HG03045 (cell line): Measurements from ENCODE around the gene SCP2.

Experiments
- ATAC-seq: cut with Tn5 transposase; IDR thresholded peaks from one replicate; pipeline ENCODE4 v1.9.1; 2021; ENCODE audit warnings: mild to moderate bottlenecking, moderate library complexity; ENCODE audit not compliant: unreplicated experiment

Gene SCP2

GRCh38 chr1:52927212-52928014 is at the start of gene SCP2:
TSS of gene SCP2 (plus strand) at chr1:52927276. CDS start at chr1:52927397, 121 bp downstream.
- peak; percentile 74 for ATAC-seq

GRCh38 chr1:52877554-52877953 is 49.5 kb upstream of the SCP2 start:
- no peak for ATAC-seq

- ATAC-seq, result no peak
Observed at GRCh38 chr1:52880206-52880605, 46.9 kb upstream of the SCP2 start.

- ATAC-seq, result no peak
Observed at GRCh38 chr1:52887483-52887882, 39.6 kb upstream of the SCP2 start.

GRCh38 chr1:52892424-52893215 is 34.5 kb upstream of the SCP2 start:
- ATAC-seq, result no peak

- no peak for ATAC-seq
Observed at GRCh38 chr1:52899445-52899894, 27.6 kb upstream of the SCP2 start.

- no peak for ATAC-seq
Observed at GRCh38 chr1:52900402-52900801, 26.7 kb upstream of the SCP2 start.

GRCh38 chr1:52901384-52901783 is 25.7 kb upstream of the SCP2 start:
- no peak for ATAC-seq

GRCh38 chr1:52904208-52904926 is 22.7 kb upstream of the SCP2 start:
- no peak for ATAC-seq

- no peak for ATAC-seq
Observed at GRCh38 chr1:52904927-52905698, 22.0 kb upstream of the SCP2 start.

GRCh38 chr1:52906135-52906603 is 20.9 kb upstream of the SCP2 start:
- no peak for ATAC-seq

GRCh38 chr1:52907068-52907811 is 19.8 kb upstream of the SCP2 start:
- no peak for ATAC-seq

- ATAC-seq, result no peak
Observed at GRCh38 chr1:52907812-52908153, 19.3 kb upstream of the SCP2 start.

- no peak for ATAC-seq
Observed at GRCh38 chr1:52911541-52911940, 15.5 kb upstream of the SCP2 start.

- ATAC-seq, result no peak
Observed at GRCh38 chr1:52913014-52913413, 14.1 kb upstream of the SCP2 start.

- no peak for ATAC-seq
Observed at GRCh38 chr1:52913537-52913936, 13.5 kb upstream of the SCP2 start.

- no peak for ATAC-seq
Observed at GRCh38 chr1:52914463-52914862, 12.6 kb upstream of the SCP2 start.

- no peak for ATAC-seq
Observed at GRCh38 chr1:52915211-52915854, 11.7 kb upstream of the SCP2 start.

- ATAC-seq, result no peak
Observed at GRCh38 chr1:52915855-52916220, 11.2 kb upstream of the SCP2 start.
